Activated naive CD8-positive, alpha-beta T cell treated with anti-CD3 and anti-CD28 coated beads, Interleukin-2, amount 10 ng/mL, durations not matched to agents 7 days and 5 days (primary cell): Measurements from ENCODE around the gene ARL6IP1. TPM values are rescaled to one million over a fixed set of nuclear protein-coding genes. Genes with fewer than 3 reads are reported as not detected.
"Not testable (repeated sequence)": the region's sequence is repeated elsewhere in the genome, so short reads cannot be mapped to it uniquely, and the experiment has no call there.

ENCODE experiments used
- ATAC-seq: fragments of 150-1000 bp; cut with Tn5 transposase; one replicate; pipeline ENCODE4 v1.10.0; 2021; ENCODE audit warnings: low read depth, moderate library complexity
- POLR2A ChIA-PET: fragments of 350-600 bp; sonication (Branson Sonifier 250); formaldehyde crosslinking; loops from one replicate; lab custom pipeline; 2021; ENCODE audit warnings: antibody characterized with exemption; lab: Charles Lee
- DNase-seq: peaks from one replicate; pipeline ENCODE4 v3.0.0; 2021
- H3K27ac Mint-ChIP-seq: one replicate; pipeline ENCODE4 v1.8.0; 2022; ENCODE audit warnings: mild to moderate bottlenecking, mixed read lengths
- H3K27me3 Mint-ChIP-seq: one replicate; pipeline ENCODE4 v1.8.0; 2022; ENCODE audit warnings: mild to moderate bottlenecking, moderate library complexity, mixed read lengths
- H3K36me3 Mint-ChIP-seq: one replicate; pipeline ENCODE4 v1.8.0; 2021; ENCODE audit warnings: mild to moderate bottlenecking, mixed read lengths
- H3K4me1 Mint-ChIP-seq: one replicate; pipeline ENCODE4 v1.8.0; 2021; ENCODE audit warnings: mixed read lengths
- H3K4me3 Mint-ChIP-seq: one replicate; pipeline ENCODE4 v1.8.0; 2022; ENCODE audit warnings: mild to moderate bottlenecking, moderate library complexity, mixed read lengths
- H3K9me3 Mint-ChIP-seq: one replicate; pipeline ENCODE4 v1.8.0; 2021; ENCODE audit warnings: mixed read lengths
- total RNA-seq, 2 experiments: library from RNA; stranded (reverse); gene quantifications; one replicate each; pipeline ENCODE4 v1.2.3, GENCODE V29; 2021

The ARL6IP1 gene
- total RNA-seq, 2 experiments from 2014 or later: 176 to 182 TPM

- ATAC-seq: no peak
- H3K4me3 Mint-ChIP-seq: no peak overlapping the region
- no peaks in the 10 kb centered on the region for H3K27me3 Mint-ChIP-seq
- H3K27ac Mint-ChIP-seq: peak overlapping the region; percentile 71
- no peaks in the 10 kb centered on the region for H3K9me3 Mint-ChIP-seq
- DNase-seq: no peak
- H3K4me1 Mint-ChIP-seq: peaks cover 35% of the 10 kb centered on the region
- H3K36me3 Mint-ChIP-seq: peaks cover 47% of the 10 kb centered on the region
- POLR2A ChIA-PET: interaction anchor here (0.6 to 11.9 kb wide), 2 partner anchors 9 to 24 kb away, joined by 4 to 214 read pairs; partner anchors contain the start of gene ARL6IP1
Measured at GRCh38 chr16:18792836-18793433, 8.4 kb downstream of the ARL6IP1 start.

GRCh38 chr16:18789850-18790706, 11.3 kb downstream of the ARL6IP1 start, which contains the start of gene RPS15A:
TSS of gene RPS15A (minus strand) at chr16:18790334. CDS start at chr16:18789113, 1,221 bp downstream.
- H3K4me1 Mint-ChIP-seq: peaks cover 47% of the 10 kb centered on the region
- no peaks in the 10 kb centered on the region for H3K27me3 Mint-ChIP-seq
- H3K9me3 Mint-ChIP-seq: no peaks in the 10 kb centered on the region
- peaks cover 57% of the 10 kb centered on the region for H3K36me3 Mint-ChIP-seq
- H3K27ac Mint-ChIP-seq: peak within 1 kb of the TSS; percentile 94
- ATAC-seq: peak; percentile 93
- POLR2A ChIA-PET: interaction anchor here (0.6 to 11.9 kb wide), 10 partner anchors 12 to 733 kb away, joined by 3 to 214 read pairs (median 4); partner anchors contain the start of genes ARL6IP1, CCP110 and SMG1
- peak; percentile 86 for DNase-seq
- peak within 1 kb of the TSS; percentile 96 for H3K4me3 Mint-ChIP-seq

GRCh38 chr16:18789515-18789849, 11.9 kb downstream of the ARL6IP1 start:
- Mint-ChIP-seq H3K9me3 (no peaks in the 10 kb centered on the region), H3K27ac (peak overlapping the region; percentile 94), H3K27me3 (no peaks in the 10 kb centered on the region), H3K4me3 (peak overlapping the region; percentile 96), H3K4me1 (peaks cover 49% of the 10 kb centered on the region), H3K36me3 (peaks cover 62% of the 10 kb centered on the region)
- POLR2A ChIA-PET: interaction anchor here (1.2 to 11.9 kb wide), 6 partner anchors 12 to 136 kb away, joined by 3 to 214 read pairs (median 6); partner anchors contain the start of genes ARL6IP1 and SMG1
- ATAC-seq (no peak), DNase-seq (no peak)

- POLR2A ChIA-PET: interaction anchor here (1.2 to 11.9 kb wide), 6 partner anchors 13 to 137 kb away, joined by 3 to 214 read pairs (median 6); partner anchors contain the start of genes ARL6IP1 and SMG1
- no peak for ATAC-seq
- H3K27me3 Mint-ChIP-seq: no peaks in the 10 kb centered on the region
Measured at GRCh38 chr16:18788828-18789514, 12.4 kb downstream of the ARL6IP1 start.

GRCh38 chr16:18784917-18785623, 16.3 kb downstream of the ARL6IP1 start:
- Mint-ChIP-seq H3K9me3 (no peaks in the 10 kb centered on the region), H3K4me3 (peak overlapping the region; percentile 56), H3K27me3 (no peaks in the 10 kb centered on the region), H3K4me1 (peaks cover 47% of the 10 kb centered on the region), H3K27ac (peak overlapping the region; percentile 36), H3K36me3 (peaks cover 51% of the 10 kb centered on the region)
- POLR2A ChIA-PET: interaction anchor here (11.9 kb wide), 1 partner anchor 17 kb away, joined by 214 read pairs; the partner anchor contains the start of gene ARL6IP1
- ATAC-seq (no peak), DNase-seq (no peak)

More at GRCh38 chr16:18788828-18789514, 12.4 kb downstream of the ARL6IP1 start:
- peak overlapping the region; percentile 94 for H3K27ac Mint-ChIP-seq
- peak overlapping the region; percentile 96 for H3K4me3 Mint-ChIP-seq
- DNase-seq: no peak
- peaks cover 59% of the 10 kb centered on the region for H3K36me3 Mint-ChIP-seq
- H3K4me1 Mint-ChIP-seq: peaks cover 49% of the 10 kb centered on the region
- no peaks in the 10 kb centered on the region for H3K9me3 Mint-ChIP-seq

GRCh38 chr16:18783430-18784341, 17.7 kb downstream of the ARL6IP1 start:
- no peak for DNase-seq
- Mint-ChIP-seq H3K36me3 (peaks cover 42% of the 10 kb centered on the region), H3K9me3 (no peaks in the 10 kb centered on the region), H3K27me3 (no peaks in the 10 kb centered on the region), H3K27ac (no peak overlapping the region), H3K4me1 (peaks cover 43% of the 10 kb centered on the region), H3K4me3 (no peak overlapping the region)
- no peak for ATAC-seq
- POLR2A ChIA-PET: interaction anchor here (0.9 to 11.9 kb wide), 2 partner anchors 18 to 25 kb away, joined by 3 to 214 read pairs; partner anchors contain the start of gene ARL6IP1

- Mint-ChIP-seq H3K27me3 (no peaks in the 10 kb centered on the region), H3K9me3 (no peaks in the 10 kb centered on the region), H3K4me1 (peaks cover 35% of the 10 kb centered on the region), H3K36me3 (peaks cover 34% of the 10 kb centered on the region), H3K4me3 (no peak overlapping the region), H3K27ac (no peak overlapping the region)
- ATAC-seq (no peak), DNase-seq (no peak)
- POLR2A ChIA-PET: interaction anchor here (11.9 kb wide), 1 partner anchor 19 kb away, joined by 214 read pairs; the partner anchor contains the start of gene ARL6IP1
Measured at GRCh38 chr16:18782697-18783429, 18.5 kb downstream of the ARL6IP1 start.

- H3K27me3 Mint-ChIP-seq, H3K9me3 Mint-ChIP-seq, H3K4me3 Mint-ChIP-seq, POLR2A ChIA-PET, H3K27ac Mint-ChIP-seq, ATAC-seq, DNase-seq: not testable (repeated sequence)
- Mint-ChIP-seq H3K36me3 (peaks cover 22% of the 10 kb centered on the region), H3K4me1 (peaks cover 21% of the 10 kb centered on the region)
Measured at GRCh38 chr16:18781232-18781631, 20.1 kb downstream of the ARL6IP1 start.

- ATAC-seq, POLR2A ChIA-PET, H3K9me3 Mint-ChIP-seq, H3K4me3 Mint-ChIP-seq, H3K27ac Mint-ChIP-seq, H3K27me3 Mint-ChIP-seq, DNase-seq: not testable (repeated sequence)
- H3K4me1 Mint-ChIP-seq: peaks cover 15% of the 10 kb centered on the region
- peaks cover 16% of the 10 kb centered on the region for H3K36me3 Mint-ChIP-seq
Measured at GRCh38 chr16:18780460-18781026, 20.8 kb downstream of the ARL6IP1 start.

- H3K27ac Mint-ChIP-seq, H3K4me1 Mint-ChIP-seq, POLR2A ChIA-PET, DNase-seq, H3K4me3 Mint-ChIP-seq, H3K9me3 Mint-ChIP-seq, ATAC-seq, H3K27me3 Mint-ChIP-seq, H3K36me3 Mint-ChIP-seq: not testable (repeated sequence)
Measured at GRCh38 chr16:18777664-18778063, 23.7 kb downstream of the ARL6IP1 start.

- ATAC-seq, H3K9me3 Mint-ChIP-seq, H3K4me1 Mint-ChIP-seq, H3K4me3 Mint-ChIP-seq, H3K27ac Mint-ChIP-seq, DNase-seq, H3K27me3 Mint-ChIP-seq, POLR2A ChIA-PET, H3K36me3 Mint-ChIP-seq: not testable (repeated sequence)
Measured at GRCh38 chr16:18776334-18776733, 25.0 kb downstream of the ARL6IP1 start.
